Endothelial cell of umbilical vein (primary cell): ENCODE results near the gene TMEM41B. TPM values are rescaled to one million over a fixed set of nuclear protein-coding genes. Genes with fewer than 3 reads are reported as not detected.

ENCODE experiments used
- BruUV-seq: library from RNA; stranded (reverse); fragments of 400-500 nt; replicated peaks from 2 replicates; lab custom pipeline; 2021; lab: Mats Ljungman, UMichigan
- CTCF ChIA-PET: fragments of 300-600, 350-600 bp; sonication (Branson Sonifier 250); formaldehyde crosslinking; loops from one replicate; lab custom pipeline; 2021; ENCODE audit warnings: antibody characterized with exemption, inconsistent platforms; lab: Charles Lee
- POLR2A ChIA-PET: fragments of 300-600, 350-600 bp; sonication (Branson Sonifier 250); formaldehyde crosslinking; loops from one replicate; lab custom pipeline; 2021; ENCODE audit warnings: antibody characterized with exemption, inconsistent platforms; lab: Charles Lee
- DNase-seq: peaks from one replicate; pipeline ENCODE4 v3.0.0-alpha.2; 2011; ENCODE audit warnings: low read depth, low spot score
- FAIRE-seq: peaks from 2 replicates; lab custom pipeline; 2011; peaks lifted over from hg19 to GRCh38; lab: Jason Lieb, UNC
- H2AFZ ChIP-seq: 2 replicates; pipeline ENCODE4 v1.6.0; 2012; ENCODE audit warnings: low read depth, low read length, control low read depth, inconsistent platforms
- H3K27ac ChIP-seq: 2 replicates; pipeline ENCODE4 v1.5.1; 2011; ENCODE audit warnings: low read depth, mild to moderate bottlenecking, control low read depth, low read length, moderate library complexity; ENCODE audit not compliant: insufficient read depth
- H3K27me3 ChIP-seq, 2 experiments: 2 replicates each; pipeline versions ENCODE4 v1.6.0 to v1.6.1; 2011; ENCODE audit warnings: low read length in 2 of 2, mixed read lengths in 1 of 2; ENCODE audit not compliant: control insufficient read depth in 2 of 2, insufficient read depth in 2 of 2
- H3K36me3 ChIP-seq, 2 experiments: 2 replicates in 1 of 2; 3 replicates in 1 of 2; pipeline ENCODE4 v1.5.1; 2011; ENCODE audit warnings: low read length in 2 of 2, mild to moderate bottlenecking in 1 of 2, moderate library complexity in 1 of 2; ENCODE audit not compliant: control insufficient read depth in 2 of 2, insufficient read depth in 2 of 2; ENCODE audit errors: extremely low read depth in 1 of 2
- H3K4me1 ChIP-seq: 3 replicates; pipeline ENCODE4 v1.5.1; 2011; ENCODE audit warnings: mild to moderate bottlenecking, low read length; ENCODE audit not compliant: control insufficient read depth, insufficient read depth; ENCODE audit errors: extremely low read depth
- H3K4me2 ChIP-seq: 2 replicates; pipeline ENCODE4 v1.6.1; 2011; ENCODE audit warnings: low read length, control low read depth, mixed read lengths; ENCODE audit not compliant: insufficient read depth
- H3K4me3 ChIP-seq, 3 experiments: fragments of 200-600 bp in 1 of 3; sonication (generic), shearing (Covaris generic) in 1 of 3; replicated peaks in 1 of 3; 2 replicates each; pipeline ENCODE4 v1.5.1; 2011 to 2016; ENCODE audit warnings: control low read depth in 3 of 3, low read length in 3 of 3, mild to moderate bottlenecking in 2 of 3, inconsistent platforms in 1 of 3, low read depth in 1 of 3, moderate library complexity in 1 of 3; ENCODE audit not compliant: insufficient read depth in 1 of 3
- H3K79me2 ChIP-seq: 2 replicates; pipeline ENCODE4 v1.6.0; 2012; ENCODE audit warnings: low read length, inconsistent platforms; ENCODE audit not compliant: control insufficient read depth, insufficient read depth
- H3K9ac ChIP-seq: replicated peaks from 2 replicates; pipeline ENCODE3; 2011; ENCODE audit warnings: low read length, control low read depth; ENCODE audit not compliant: insufficient read depth; ENCODE audit errors: extremely low read depth
- H3K9me1 ChIP-seq: replicated peaks from 3 replicates; pipeline ENCODE4 v1.6.0; 2011; ENCODE audit warnings: mild to moderate bottlenecking, low read length; ENCODE audit not compliant: control insufficient read depth, insufficient read depth; ENCODE audit errors: extremely low read depth
- H3K9me3 ChIP-seq: replicated peaks from 2 replicates; pipeline ENCODE4 v1.5.1; 2012; ENCODE audit warnings: low read length, inconsistent platforms; ENCODE audit not compliant: control insufficient read depth, insufficient read depth
- H4K20me1 ChIP-seq: replicated peaks from 2 replicates; pipeline ENCODE3; 2011; ENCODE audit warnings: mild to moderate bottlenecking, low read length; ENCODE audit not compliant: control insufficient read depth, insufficient read depth; ENCODE audit errors: extremely low read depth
- EZH2 ChIP-seq: IDR thresholded peaks from 2 replicates; pipeline ENCODE4 v1.6.1; 2012; ENCODE audit warnings: borderline replicate concordance, low read depth, mild to moderate bottlenecking, moderate library complexity, low read length, inconsistent platforms; ENCODE audit not compliant: severe bottlenecking
- FOS ChIP-seq: IDR thresholded peaks from 2 replicates; pipeline ENCODE4 v1.6.1; 2011; ENCODE audit warnings: mild to moderate bottlenecking, low read length, moderate library complexity, borderline replicate concordance; ENCODE audit not compliant: insufficient read depth
- GATA2 ChIP-seq: IDR thresholded peaks from 2 replicates; pipeline ENCODE4 v1.7.0; 2011; ENCODE audit warnings: low read depth, mild to moderate bottlenecking, moderate library complexity, mixed read lengths, low read length; ENCODE audit not compliant: insufficient read length, insufficient read depth
- JUN ChIP-seq: IDR thresholded peaks from 2 replicates; pipeline ENCODE4 v1.6.1; 2011; ENCODE audit warnings: borderline replicate concordance, low read depth; ENCODE audit not compliant: insufficient read length, insufficient read depth
- MAX ChIP-seq: IDR thresholded peaks from 2 replicates; pipeline ENCODE4 v1.6.1; 2011; ENCODE audit not compliant: insufficient read depth, insufficient read length
- MYC ChIP-seq: IDR thresholded peaks from one replicate; pipeline ENCODE4 v1.6.1; 2011; ENCODE audit warnings: mild to moderate bottlenecking, low read depth, low read length
- POLR2A ChIP-seq: IDR thresholded peaks from 2 replicates; pipeline ENCODE4 v1.6.1; 2012; ENCODE audit warnings: low read depth, mild to moderate bottlenecking, control low read depth, low read length
- POLR2AphosphoS5 ChIP-seq: IDR thresholded peaks from 2 replicates; pipeline ENCODE4 v1.6.1; 2012; ENCODE audit warnings: low read depth, mild to moderate bottlenecking, control low read depth, low read length, moderate library complexity; ENCODE audit not compliant: insufficient read depth
- dilution Hi-C: fragments of 300-500 bp; cut with MboI; formaldehyde crosslinking; loops from one replicate; pipeline ENCODE4 v1.15.0; 2019; ENCODE audit warnings: low sequenced_read_pairs; ENCODE audit not compliant: extremely low pct_ligation_motif_present
- intact Hi-C: fragments of 100-400 bp; cut with micrococcal nuclease; formaldehyde crosslinking; loops from one replicate; pipeline ENCODE4 v1.10.0; 2022
- polyA plus RNA-seq, 4 experiments: library from polyadenylated mRNA; depleted of rRNA in 3 of 4; stranded (reverse) in 3 of 4; unstranded in 1 of 4; fragments of >200 nt; gene quantifications; 2 replicates each; pipeline versions ENCODE4 v1.2.1 to v1.2.3, GENCODE V29; 2011 to 2012; ENCODE audit warnings: missing spikeins in 1 of 4
- total RNA-seq: library from RNA; stranded (reverse); gene quantifications from 2 replicates; pipeline ENCODE4 v1.2.3, GENCODE V29; 2021
- TF ChIP-seq, protein P1 (sequence below), 2 donors: IDR thresholded peaks; 1 replicate in 1 of 2; 2 replicates in 1 of 2; pipeline ENCODE4 v1.5.1; 2011; ENCODE audit warnings: low read length in 2 of 2, mild to moderate bottlenecking in 2 of 2, moderate library complexity in 2 of 2, control low read depth in 1 of 2, inconsistent platforms in 1 of 2, low read depth in 1 of 2; ENCODE audit not compliant: insufficient read depth in 1 of 2; ENCODE audit errors: extremely low read depth in 1 of 2

The TMEM41B gene
- total and polyA plus RNA-seq, 2 donors (not counting 3 experiments of a cell fraction or from before 2014, with no cell fraction given), result 16.6 to 39.0 TPM

- Histone ChIP-seq H3K9ac (no peak overlapping the region), H3K9me1 (no peaks in the 10 kb centered on the region), H3K79me2 (no peaks in the 10 kb centered on the region), H2AFZ (no peak overlapping the region), H3K4me2 (no peak overlapping the region), H4K20me1 (peaks cover 2% of the 10 kb centered on the region), H3K9me3 (no peaks in the 10 kb centered on the region), H3K36me3 (peaks cover 0 to 7% of the 10 kb centered on the region in 2 experiments), H3K4me3 (no peak overlapping the region), H3K27me3 (no peaks in the 10 kb centered on the region), H3K4me1 (no peaks in the 10 kb centered on the region), H3K27ac (no peak overlapping the region)
- ChIA-PET CTCF (interaction anchor here (0.6 kb wide), 1 partner anchor 284 kb away, joined by 4 read pairs; no protein-coding TSS in a partner anchor), POLR2A (interaction anchor here (0.6 kb wide), 1 partner anchor 25 kb away, joined by 3 read pairs; no protein-coding TSS in a partner anchor)
- dilution Hi-C loops, result no loop called here
- BruUV-seq, result no TSS peak
- TF ChIP-seq JUN (no peak), FOS (no peak), POLR2AphosphoS5 (no peak), GATA2 (no peak), POLR2A (no peak), EZH2 (no peak), MYC (no peak), MAX (no peak)
- TF ChIP-seq, protein P1, sequence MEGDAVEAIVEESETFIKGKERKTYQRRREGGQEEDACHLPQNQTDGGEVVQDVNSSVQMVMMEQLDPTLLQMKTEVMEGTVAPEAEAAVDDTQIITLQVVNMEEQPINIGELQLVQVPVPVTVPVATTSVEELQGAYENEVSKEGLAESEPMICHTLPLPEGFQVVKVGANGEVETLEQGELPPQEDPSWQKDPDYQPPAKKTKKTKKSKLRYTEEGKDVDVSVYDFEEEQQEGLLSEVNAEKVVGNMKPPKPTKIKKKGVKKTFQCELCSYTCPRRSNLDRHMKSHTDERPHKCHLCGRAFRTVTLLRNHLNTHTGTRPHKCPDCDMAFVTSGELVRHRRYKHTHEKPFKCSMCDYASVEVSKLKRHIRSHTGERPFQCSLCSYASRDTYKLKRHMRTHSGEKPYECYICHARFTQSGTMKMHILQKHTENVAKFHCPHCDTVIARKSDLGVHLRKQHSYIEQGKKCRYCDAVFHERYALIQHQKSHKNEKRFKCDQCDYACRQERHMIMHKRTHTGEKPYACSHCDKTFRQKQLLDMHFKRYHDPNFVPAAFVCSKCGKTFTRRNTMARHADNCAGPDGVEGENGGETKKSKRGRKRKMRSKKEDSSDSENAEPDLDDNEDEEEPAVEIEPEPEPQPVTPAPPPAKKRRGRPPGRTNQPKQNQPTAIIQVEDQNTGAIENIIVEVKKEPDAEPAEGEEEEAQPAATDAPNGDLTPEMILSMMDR (IDR thresholded peaks at IDR 0.05; ENCODE audit: extremely low read depth in 1 of 2, insufficient read depth in 1 of 2, low read depth in 1 of 2, low read length in 2 of 2), result no peak
- FAIRE-seq, result no peak
- intact Hi-C loops, result no loop called here
- no peak for DNase-seq
Observed at GRCh38 chr11:9285850-9286587, 28.4 kb downstream of the TMEM41B start.
